HG03139 (cell line): Measurements from ENCODE around the gene ABCB10.
A peak's percentile ranks its signal among the peaks of the same experiment; 100 is the strongest.
"Not testable (repeated sequence)": the region's sequence is repeated elsewhere in the genome, so short reads cannot be mapped to it uniquely, and the experiment has no call there.

Experiments used
- ATAC-seq: cut with Tn5 transposase; IDR thresholded peaks from one replicate; pipeline ENCODE4 v1.9.1; 2021; ENCODE audit not compliant: unreplicated experiment

The ABCB10 gene

GRCh38 chr1:229537894-229538293 is 20.6 kb downstream of the ABCB10 start:
- no peak for ATAC-seq

- ATAC-seq, result no peak
Observed at GRCh38 chr1:229536982-229537381, 21.5 kb downstream of the ABCB10 start.

- no peak for ATAC-seq
Observed at GRCh38 chr1:229535230-229535629, 23.3 kb downstream of the ABCB10 start.

GRCh38 chr1:229531326-229531725 is 27.2 kb downstream of the ABCB10 start:
- ATAC-seq, result no peak

GRCh38 chr1:229529639-229530038 is 28.9 kb downstream of the ABCB10 start:
- ATAC-seq, result no peak

- no peak for ATAC-seq
Observed at GRCh38 chr1:229526695-229527094, 31.8 kb downstream of the ABCB10 start.

- ATAC-seq, result no peak
Observed at GRCh38 chr1:229523052-229523451, 35.5 kb downstream of the ABCB10 start.

GRCh38 chr1:229514578-229515275 is 43.8 kb downstream of the ABCB10 start:
- peak; percentile 56 for ATAC-seq

GRCh38 chr1:229511625-229512024 is 46.9 kb downstream of the ABCB10 start:
- ATAC-seq, result not testable (repeated sequence)

- ATAC-seq, result not testable (repeated sequence)
Observed at GRCh38 chr1:229511201-229511600, 47.3 kb downstream of the ABCB10 start.

GRCh38 chr1:229509576-229509975 is 48.9 kb downstream of the ABCB10 start:
- no peak for ATAC-seq

- peak; percentile 6 for ATAC-seq
Observed at GRCh38 chr1:229508823-229509337, 49.6 kb downstream of the ABCB10 start.

GRCh38 chr1:229507951-229508822 is 50.3 kb downstream of the ABCB10 start, which contains the start of gene NUP133:
Gene NUP133 (minus strand): TSS chr1:229508341. CDS start chr1:229508249, 92 bp downstream.
- ATAC-seq, result peak; percentile 93

GRCh38 chr1:229507502-229507901 is 51.0 kb downstream of the ABCB10 start:
- ATAC-seq, result no peak

- no peak for ATAC-seq
Observed at GRCh38 chr1:229506633-229507032, 51.9 kb downstream of the ABCB10 start.

GRCh38 chr1:229495782-229496181 is 62.7 kb downstream of the ABCB10 start:
- ATAC-seq, result no peak

- ATAC-seq, result no peak
Observed at GRCh38 chr1:229487181-229487580, 71.3 kb downstream of the ABCB10 start.

- ATAC-seq, result no peak
Observed at GRCh38 chr1:229485318-229485717, 73.2 kb downstream of the ABCB10 start.

GRCh38 chr1:229482511-229482910 is 76.0 kb downstream of the ABCB10 start:
- ATAC-seq, result no peak

- no peak for ATAC-seq
Observed at GRCh38 chr1:229480495-229480894, 78.0 kb downstream of the ABCB10 start.

- ATAC-seq, result peak; percentile 72
Observed at GRCh38 chr1:229479660-229480399, 78.7 kb downstream of the ABCB10 start.
